ENCODE data around the gene SMIM45.

- TF ChIP-seq CTCF (conservative IDR thresholded peaks at IDR 0.05; ENCODE audit: low read depth, low read length) (no peak), MXI1 (IDR thresholded peaks at IDR 0.05; ENCODE audit: borderline replicate concordance, low read depth, low read length) (no peak), NFE2L2 (IDR thresholded peaks at IDR 0.05; ENCODE audit: low read depth, low read length) (no peak), BHLHE40 (IDR thresholded peaks at IDR 0.05; ENCODE audit: low read depth, low read length) (no peak), CHD1 (IDR thresholded peaks at IDR 0.05; ENCODE audit: low read depth, low read length) (no peak), CEBPB (IDR thresholded peaks at IDR 0.05; ENCODE audit: low read depth, low read length) (no peak)
These were observed 16.7 kb downstream of the SMIM45 start for GRCh38 chr22:41968601-41969000.

All from IMR-90 (cell line).